IPS-15b (cell line): Measurements from ENCODE around the gene COL18A1.

Experiments used
- H3K27me3 ChIP-seq: one replicate; pipeline ENCODE4 v1.6.1; 2013; ENCODE audit warnings: low read length; ENCODE audit not compliant: control insufficient read depth, insufficient read depth
- H3K36me3 ChIP-seq: one replicate; pipeline ENCODE4 v1.6.1; 2013; ENCODE audit warnings: low read length; ENCODE audit not compliant: control insufficient read depth, insufficient read depth
- H3K4me1 ChIP-seq: one replicate; pipeline ENCODE4 v1.6.1; 2013; ENCODE audit warnings: mild to moderate bottlenecking, low read length; ENCODE audit not compliant: control insufficient read depth, insufficient read depth
- H3K4me3 ChIP-seq: one replicate; pipeline ENCODE4 v1.5.1; 2013; ENCODE audit warnings: low read depth, low read length
- H3K9ac ChIP-seq: one replicate; pipeline ENCODE4 v1.6.1; 2013; ENCODE audit warnings: low read depth, mild to moderate bottlenecking, low read length
- H3K9me3 ChIP-seq: one replicate; pipeline ENCODE4 v1.6.1; 2013; ENCODE audit warnings: mild to moderate bottlenecking, low read length; ENCODE audit not compliant: control insufficient read depth, insufficient read depth

Gene COL18A1

GRCh38 chr21:45414396-45415187, 9.6 kb downstream of the COL18A1 start:
- Histone ChIP-seq H3K9ac (no peak overlapping the region), H3K27me3 (no peaks in the 10 kb centered on the region), H3K4me1 (peaks cover 9% of the 10 kb centered on the region), H3K36me3 (peaks cover 10% of the 10 kb centered on the region), H3K9me3 (no peaks in the 10 kb centered on the region), H3K4me3 (no peak overlapping the region)

DNA sequence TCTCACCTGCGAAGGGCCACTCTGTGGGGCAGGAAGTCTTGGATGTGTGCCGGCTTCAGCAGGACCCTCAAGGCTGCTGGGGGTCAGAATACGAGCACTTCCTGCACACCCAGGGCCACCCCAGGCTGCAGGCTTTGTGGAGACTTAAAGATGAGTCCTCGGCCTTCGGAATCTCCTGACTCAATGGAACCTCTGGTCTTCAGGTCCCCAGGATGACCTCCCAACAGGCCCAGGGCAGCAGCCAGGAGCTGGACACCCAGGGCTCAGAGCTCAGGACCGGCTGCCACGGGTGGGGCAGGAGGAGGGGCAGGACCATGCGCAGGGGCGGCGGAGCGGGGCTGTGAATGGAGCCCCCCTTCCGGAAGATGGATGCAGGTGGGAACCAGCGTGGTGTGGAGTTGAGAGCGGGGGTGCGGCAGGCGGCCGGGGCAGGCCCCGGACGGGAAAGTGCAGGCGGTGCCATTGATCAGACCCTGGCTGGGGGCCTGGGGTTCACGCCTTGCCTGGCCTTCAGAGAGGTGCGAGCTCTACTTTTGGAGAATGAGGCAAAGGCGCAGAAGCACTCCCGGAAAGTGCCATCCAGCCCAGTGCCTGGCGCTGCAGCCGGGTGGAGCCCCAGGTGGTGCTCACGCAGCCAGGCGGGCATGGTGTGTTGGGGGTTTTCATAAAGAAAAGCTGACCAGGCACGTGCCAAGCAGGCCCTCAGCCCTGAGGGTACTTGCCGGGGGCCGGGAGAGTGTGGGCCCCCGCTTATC, 10.4 kb downstream of the COL18A1 start:
- Histone ChIP-seq H3K4me1 (peaks cover 9% of the 10 kb centered on the region), H3K36me3 (peaks cover 15% of the 10 kb centered on the region), H3K27me3 (no peaks in the 10 kb centered on the region), H3K9ac (no peak overlapping the region), H3K4me3 (no peak overlapping the region), H3K9me3 (no peaks in the 10 kb centered on the region)

GRCh38 chr21:45415943-45416611, 11.1 kb downstream of the COL18A1 start:
- H3K9ac ChIP-seq, result no peak overlapping the region
- no peaks in the 10 kb centered on the region for H3K27me3 ChIP-seq
- H3K4me3 ChIP-seq, result no peak overlapping the region
- H3K9me3 ChIP-seq, result no peaks in the 10 kb centered on the region
- peaks cover 9% of the 10 kb centered on the region for H3K4me1 ChIP-seq
- H3K36me3 ChIP-seq, result peaks cover 13% of the 10 kb centered on the region

- Histone ChIP-seq H3K4me1 (peaks cover 9% of the 10 kb centered on the region), H3K9ac (no peak overlapping the region), H3K27me3 (no peaks in the 10 kb centered on the region), H3K36me3 (peaks cover 14% of the 10 kb centered on the region), H3K9me3 (no peaks in the 10 kb centered on the region), H3K4me3 (no peak overlapping the region)
Observed at GRCh38 chr21:45416620-45417019, 11.7 kb downstream of the COL18A1 start.

DNA sequence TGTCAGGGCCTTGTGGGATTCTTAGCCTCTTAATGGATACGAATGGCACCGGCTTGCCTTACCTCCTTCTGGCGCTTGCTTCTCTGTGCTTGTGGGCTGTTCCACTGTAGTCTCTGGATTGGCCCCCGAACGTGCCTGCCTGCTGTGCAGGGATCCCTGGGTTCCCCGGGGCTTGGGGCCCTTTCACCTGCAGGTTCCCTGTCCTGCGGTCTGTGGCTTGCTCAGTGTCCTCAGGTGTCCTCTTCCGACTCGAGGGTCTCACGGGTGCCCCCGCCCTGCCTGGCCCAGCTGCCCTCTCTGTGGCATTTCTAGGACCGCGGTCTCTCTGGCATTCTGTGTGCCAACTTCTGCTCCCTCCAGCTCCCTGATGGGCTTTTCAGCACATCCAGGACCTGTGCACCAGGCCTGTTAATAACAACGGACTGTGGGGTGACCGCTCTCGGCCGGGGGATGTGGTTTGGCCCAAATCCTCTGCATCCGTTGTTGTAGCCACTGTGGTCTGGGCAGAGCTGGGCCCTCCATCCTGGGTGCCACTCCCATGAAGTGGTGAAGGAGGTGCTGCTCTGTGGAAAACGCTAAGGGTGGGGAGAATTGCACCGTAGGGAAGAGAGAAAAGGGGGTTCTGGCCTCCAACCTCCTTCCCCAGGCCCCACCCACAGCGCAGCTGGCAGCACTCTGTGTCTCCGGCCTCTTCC, 12.4 kb downstream of the COL18A1 start:
- peaks cover 14% of the 10 kb centered on the region for H3K36me3 ChIP-seq
- H3K9ac ChIP-seq, result no peak overlapping the region
- H3K4me1 ChIP-seq, result peaks cover 9% of the 10 kb centered on the region
- H3K9me3 ChIP-seq, result no peaks in the 10 kb centered on the region
- H3K4me3 ChIP-seq, result no peak overlapping the region
- H3K27me3 ChIP-seq, result no peaks in the 10 kb centered on the region

DNA sequence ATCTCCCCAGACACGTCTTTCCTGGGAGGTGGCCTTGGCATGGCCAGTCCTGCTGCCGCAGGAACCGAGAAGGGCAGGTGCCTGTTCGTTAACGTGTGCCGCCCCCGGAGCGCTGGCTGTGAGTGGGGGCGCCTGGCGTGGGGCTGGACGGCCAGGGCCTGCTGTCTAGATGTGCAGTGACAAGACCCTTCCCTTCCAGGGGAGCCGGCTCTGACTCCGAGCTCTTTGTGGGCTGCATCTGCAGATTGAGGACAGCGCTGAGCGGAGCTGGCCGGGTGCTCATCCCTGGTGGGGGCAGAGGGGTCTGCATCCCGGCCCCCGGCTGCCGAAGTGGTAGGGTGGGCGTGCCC, 13.0 kb downstream of the COL18A1 start:
- H3K9ac ChIP-seq, result no peak overlapping the region
- H3K36me3 ChIP-seq, result peaks cover 14% of the 10 kb centered on the region
- peaks cover 7% of the 10 kb centered on the region for H3K4me1 ChIP-seq
- H3K9me3 ChIP-seq, result no peaks in the 10 kb centered on the region
- no peaks in the 10 kb centered on the region for H3K27me3 ChIP-seq
- H3K4me3 ChIP-seq, result no peak overlapping the region

DNA sequence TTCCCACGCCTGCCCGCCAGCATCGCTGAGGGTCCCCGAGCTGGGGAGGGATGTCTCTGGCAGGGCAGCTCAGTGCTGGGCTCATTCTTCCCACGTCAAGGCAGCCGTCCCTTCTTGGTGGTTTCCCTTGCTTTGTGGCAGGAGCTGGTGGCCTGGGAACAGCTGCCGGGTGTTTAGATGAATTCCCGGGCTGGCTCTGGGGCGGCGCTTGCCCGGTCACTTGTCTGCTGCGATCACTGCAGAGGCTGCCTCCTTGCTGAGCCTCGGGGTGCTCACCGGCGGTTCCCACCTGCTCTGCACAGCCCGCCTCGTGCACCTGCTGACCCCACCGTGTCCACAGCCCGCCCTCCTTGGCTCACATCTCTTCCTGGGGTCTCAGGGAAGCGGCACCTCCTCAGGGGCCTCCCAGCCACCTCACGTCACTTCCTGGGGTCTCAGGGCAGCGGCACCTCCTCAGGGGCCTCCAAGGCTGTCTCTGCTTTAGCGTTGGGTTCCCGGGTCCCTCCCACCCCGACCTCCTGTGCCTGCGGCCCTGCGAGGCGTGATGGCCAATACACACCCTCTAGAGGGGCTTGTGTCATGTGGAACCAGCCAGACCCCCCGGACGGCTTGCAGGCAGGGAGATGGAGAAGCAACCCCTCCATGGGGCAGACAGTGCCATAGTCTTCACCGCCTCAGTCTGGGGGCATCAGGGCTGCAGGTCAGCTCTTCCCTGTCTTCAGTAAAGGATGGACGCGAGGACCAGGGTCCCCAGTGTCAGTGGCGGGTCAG, 13.5 kb downstream of the COL18A1 start:
- peaks cover 11% of the 10 kb centered on the region for H3K36me3 ChIP-seq
- peaks cover 6% of the 10 kb centered on the region for H3K4me1 ChIP-seq
- H3K4me3 ChIP-seq, result no peak overlapping the region
- no peak overlapping the region for H3K9ac ChIP-seq
- no peaks in the 10 kb centered on the region for H3K9me3 ChIP-seq
- no peaks in the 10 kb centered on the region for H3K27me3 ChIP-seq

DNA sequence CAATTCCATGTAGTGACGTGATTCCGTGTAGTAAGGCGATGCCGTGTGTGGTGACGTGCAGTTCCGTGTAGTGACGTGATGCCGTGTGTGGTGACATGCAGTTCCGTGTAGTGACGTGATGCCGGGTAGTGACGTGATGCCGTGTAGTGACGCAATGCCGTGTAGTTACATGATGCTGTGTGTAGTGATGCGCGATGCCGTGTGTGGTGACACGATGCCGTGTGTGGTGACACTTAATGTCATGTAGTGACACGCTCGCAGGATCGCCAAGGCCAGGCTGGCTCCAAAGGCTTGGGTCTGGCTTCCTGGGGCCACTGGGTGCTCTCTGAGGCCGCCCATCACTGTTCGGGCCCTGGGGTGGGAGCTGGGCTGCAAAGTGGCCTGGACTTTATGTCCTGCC, 14.2 kb downstream of the COL18A1 start:
- H3K4me3 ChIP-seq, result no peak overlapping the region
- H3K36me3 ChIP-seq, result peaks cover 11% of the 10 kb centered on the region
- peaks cover 6% of the 10 kb centered on the region for H3K4me1 ChIP-seq
- H3K27me3 ChIP-seq, result no peaks in the 10 kb centered on the region
- H3K9me3 ChIP-seq, result no peaks in the 10 kb centered on the region
- H3K9ac ChIP-seq, result no peak overlapping the region

- Histone ChIP-seq H3K4me1 (peaks cover 6% of the 10 kb centered on the region), H3K36me3 (peaks cover 11% of the 10 kb centered on the region), H3K9ac (no peak overlapping the region), H3K4me3 (no peak overlapping the region), H3K9me3 (no peaks in the 10 kb centered on the region), H3K27me3 (no peaks in the 10 kb centered on the region)
Observed at GRCh38 chr21:45420061-45421041, 15.4 kb downstream of the COL18A1 start.

DNA sequence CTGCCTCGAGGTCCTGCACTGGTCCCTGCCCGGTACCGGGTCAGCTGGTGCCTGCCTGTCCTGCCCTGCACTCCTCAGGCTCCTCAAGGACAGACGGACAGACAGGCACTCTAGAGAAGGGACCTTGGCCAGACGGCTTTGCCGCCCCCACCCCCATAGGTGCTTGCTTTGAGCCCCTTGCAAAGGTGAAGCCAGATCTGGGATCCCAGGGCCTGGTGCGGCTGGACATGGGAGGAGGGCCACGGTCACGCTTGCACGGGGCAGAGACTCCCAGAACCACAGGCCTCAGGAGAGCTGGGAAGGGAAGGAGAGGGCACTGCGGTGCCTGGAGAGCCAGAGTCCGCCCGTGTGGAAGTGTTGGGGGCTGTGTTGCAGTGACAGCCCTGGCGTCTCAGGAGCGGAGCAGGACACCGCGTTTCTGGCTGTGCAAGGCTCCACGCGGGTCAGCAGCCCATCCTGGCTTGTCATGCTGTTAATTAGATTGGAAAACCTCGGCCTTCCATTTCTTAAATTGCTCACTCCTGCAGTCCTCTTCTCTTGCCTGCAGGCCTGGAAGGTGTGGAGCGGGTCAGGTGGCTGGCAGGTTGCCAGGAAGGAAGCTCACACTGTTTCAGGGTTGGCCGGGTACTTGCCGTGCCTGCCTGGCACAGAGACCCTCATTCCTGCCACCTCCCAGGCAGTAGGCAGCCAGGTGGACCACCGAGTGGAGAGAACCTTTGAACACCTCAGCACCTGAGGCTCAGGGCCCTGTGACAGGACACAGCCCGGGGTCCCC, 16.3 kb downstream of the COL18A1 start:
- Histone ChIP-seq H3K9me3 (no peaks in the 10 kb centered on the region), H3K4me3 (no peak overlapping the region), H3K4me1 (peaks cover 6% of the 10 kb centered on the region), H3K36me3 (peaks cover 11% of the 10 kb centered on the region), H3K9ac (no peak overlapping the region), H3K27me3 (no peaks in the 10 kb centered on the region)
